K562 (cell line): ENCODE results near the gene PLXND1. TPM values are rescaled to one million over a fixed set of nuclear protein-coding genes. Genes with fewer than 3 reads are reported as not detected.

Experiments
- ATAC-seq: fragments of 200-7000 bp; cut with Tn5 transposase; 3 replicates; pipeline ENCODE4 v1.9.1; 2020; ENCODE audit warnings: moderate library complexity
- BruUV-seq: library from RNA; stranded (reverse); fragments of 400-500 nt; replicated peaks from 2 replicates; lab custom pipeline; 2021; lab: Mats Ljungman, UMichigan
- CTCF ChIA-PET: fragments of 300-600 bp; formaldehyde crosslinking; extraction: SDS; loops from one replicate; lab custom pipeline; 2021; ENCODE audit warnings: low intra/inter-chr PET ratio; lab: Yijun Ruan, JAX
- POLR2A ChIA-PET: fragments of 300-600, 350-650 bp; sonication (Branson Sonifier 250); formaldehyde crosslinking; extraction: SDS; loops from one replicate; lab custom pipeline; 2021; ENCODE audit warnings: antibody characterized with exemption, inconsistent platforms; lab: Yijun Ruan, JAX
- DNase-seq, 4 experiments: peaks; one replicate each; pipeline versions ENCODE4 v3.0.0 to v3.0.0-alpha.2; 2011 to 2018; ENCODE audit warnings: low spot score in 3 of 4, mixed read lengths in 3 of 4; ENCODE audit errors: extremely low read depth in 1 of 4
- FAIRE-seq: peaks from 2 replicates; lab custom pipeline; 2011; peaks lifted over from hg19 to GRCh38; lab: Jason Lieb, UNC
- H2AFZ ChIP-seq: 2 replicates; pipeline ENCODE4 v1.6.0; 2011; ENCODE audit warnings: low read depth, low read length, control low read depth, inconsistent platforms
- H3K27ac ChIP-seq: fragments of 200-600 bp; 3 replicates; pipeline ENCODE4 v1.8.0; 2011; ENCODE audit warnings: low read depth, mild to moderate bottlenecking, control low read depth, inconsistent platforms, low read length, moderate library complexity, mixed read lengths; ENCODE audit errors: extremely low read depth
- H3K27me3 ChIP-seq, 2 experiments: fragments of 300-600 bp in 1 of 2; 2 replicates in 1 of 2; 3 replicates in 1 of 2; pipeline versions ENCODE4 v1.6.0 to v1.8.0; 2011; ENCODE audit warnings: inconsistent platforms in 2 of 2, low read length in 2 of 2, mild to moderate bottlenecking in 1 of 2, mixed read lengths in 1 of 2, moderate library complexity in 1 of 2; ENCODE audit not compliant: control insufficient read depth in 2 of 2, insufficient read depth in 2 of 2
- H3K36me3 ChIP-seq: fragments of 300-600 bp; 3 replicates; pipeline ENCODE4 v1.8.0; 2011; ENCODE audit warnings: mild to moderate bottlenecking, low read length, inconsistent platforms; ENCODE audit not compliant: control insufficient read depth, insufficient read depth
- H3K4me1 ChIP-seq, 2 experiments: fragments of 200-600 bp in 1 of 2; replicated peaks in 1 of 2; 2 replicates in 1 of 2; 3 replicates in 1 of 2; pipeline versions ENCODE4 v1.5.1 to v1.8.0; 2011; ENCODE audit warnings: inconsistent platforms in 2 of 2, low read length in 2 of 2, mild to moderate bottlenecking in 1 of 2, mixed read lengths in 1 of 2, moderate library complexity in 1 of 2; ENCODE audit not compliant: control insufficient read depth in 2 of 2, insufficient read depth in 2 of 2
- H3K4me2 ChIP-seq: 2 replicates; pipeline ENCODE4 v1.6.1; 2011; ENCODE audit warnings: low read length, control low read depth, inconsistent platforms, mixed read lengths; ENCODE audit not compliant: insufficient read depth
- H3K4me3 ChIP-seq: fragments of 200-600 bp; sonication (generic), shearing (Covaris generic); 2 replicates; pipeline ENCODE4 v1.5.1; 2016; ENCODE audit warnings: control low read depth, inconsistent platforms
- H3K79me2 ChIP-seq: fragments of 200-600 bp; 3 replicates; pipeline ENCODE4 v1.8.0; 2011; ENCODE audit warnings: low read length, inconsistent platforms; ENCODE audit not compliant: control insufficient read depth, insufficient read depth
- H3K9ac ChIP-seq, 2 experiments: 2 replicates each; pipeline versions ENCODE4 v1.6.0 to v1.6.1; 2011; ENCODE audit warnings: low read depth in 2 of 2, low read length in 2 of 2, control low read depth in 1 of 2, inconsistent platforms in 1 of 2, mild to moderate bottlenecking in 1 of 2, mixed read lengths in 1 of 2; ENCODE audit not compliant: insufficient read depth in 1 of 2
- H3K9me1 ChIP-seq: one replicate; pipeline ENCODE4 v1.6.0; 2011; ENCODE audit warnings: inconsistent platforms, mild to moderate bottlenecking, low read length, moderate library complexity; ENCODE audit not compliant: control insufficient read depth, insufficient read depth
- H3K9me3 ChIP-seq: replicated peaks from 2 replicates; pipeline ENCODE4 v1.5.1; 2011; ENCODE audit warnings: low read depth, low read length, inconsistent platforms; ENCODE audit not compliant: control insufficient read depth, insufficient read depth
- H4K20me1 ChIP-seq: replicated peaks from 2 replicates; pipeline ENCODE4 v1.6.1; 2011; ENCODE audit warnings: low read length, inconsistent platforms, mixed read lengths; ENCODE audit not compliant: control insufficient read depth, insufficient read depth
- MBD2 ChIP-seq: sonication (generic); IDR thresholded peaks from 2 replicates; pipeline ENCODE4 v1.6.1; 2016; ENCODE audit warnings: low read depth, borderline replicate concordance
- NR0B1 ChIP-seq: fragments of 450-650 bp; IDR thresholded peaks from one replicate; pipeline ENCODE4 v1.6.1; 2018; ENCODE audit warnings: mild to moderate bottlenecking, moderate library complexity; ENCODE audit not compliant: partially characterized antibody
- ZFP91 ChIP-seq: sonication (generic); formaldehyde crosslinking; IDR thresholded peaks from 2 replicates; pipeline ENCODE4 v1.8.0; 2022; ENCODE audit warnings: mild to moderate bottlenecking, missing genetic modification reagents
- WGBS: fragments of 100-300 bp; shearing (Covaris generic); methylation state at CpG from one replicate; pipeline ENCODE4 v1.1.6; 2016; ENCODE audit warnings: low coverage, mixed read lengths; ENCODE audit not compliant: insufficient coverage; ENCODE audit errors: missing lambda C conversion rate; 5-methylcytosine and 5-hydroxymethylcytosine counted together
- in situ Hi-C: fragments of 300-500 bp; cut with MboI; formaldehyde crosslinking; loops from 4 replicates; pipeline ENCODE4 v1.15.0; 2018; ENCODE audit warnings: inconsistent platforms, mixed read lengths
- intact Hi-C: fragments of 100-400 bp; cut with micrococcal nuclease; formaldehyde crosslinking; loops from 2 replicates; pipeline ENCODE4 v1.14.2; 2022
- polyA plus RNA-seq, 8 experiments: library from polyadenylated mRNA; depleted of rRNA in 4 of 8; stranded (reverse) in 5 of 8; unstranded in 3 of 8; fragments of >200 nt; fragmentation: Nextera tagmentation in 2 of 8; fragmentation: Illumina TruSeq in 1 of 8; extraction: Ambion mirVana in 2 of 8; extraction: Trizol in 1 of 8; gene quantifications; 2 replicates each; pipeline versions ENCODE4 v1.2.1 to v1.2.3, GENCODE V29; 2011 to 2014; ENCODE audit warnings: inconsistent platforms in 1 of 8, missing spikeins in 1 of 8
- total RNA-seq, 7 experiments: library from RNA; depleted of rRNA in 6 of 7; stranded (reverse); fragments of >200 nt in 6 of 7; fragmentation: Illumina TruSeq in 2 of 7; extraction: Trizol in 2 of 7; gene quantifications; 2 replicates each; pipeline versions ENCODE4 v1.2.1 to v1.2.3, GENCODE V29; 2011 to 2021; ENCODE audit warnings: low replicate concordance in 1 of 7

Gene PLXND1
- total and polyA plus RNA-seq, 9 of the 15 experiments (the other 6 are each of a cell fraction or from before 2014, with no cell fraction given) = 0.34 to 28.8 (median 14.0) TPM

- Histone ChIP-seq H3K9me1 (no peaks in the 10 kb centered on the region), H3K27me3 (peaks cover 0 to 27% of the 10 kb centered on the region in 2 experiments; a peak in 2 of 5 replicates), H3K79me2 (no peaks in the 10 kb centered on the region), H3K9ac (no peak overlapping the region), H3K36me3 (no peaks in the 10 kb centered on the region), H4K20me1 (no peaks in the 10 kb centered on the region), H3K4me2 (no peak overlapping the region), H3K4me3 (no peak overlapping the region), H2AFZ (no peak overlapping the region), H3K27ac (no peak overlapping the region), H3K4me1 (no peaks in the 10 kb centered on the region), H3K9me3 (no peaks in the 10 kb centered on the region)
- TF ChIP-seq MBD2 (no peak), NR0B1 (no peak), ZFP91 (CRISPR knock-in tag) (no peak)
- in situ Hi-C loops (no loop called here), intact Hi-C loops (no loop called here)
- FAIRE-seq (no peak), ATAC-seq (no peak), DNase-seq (no peak)
- CTCF ChIA-PET = no interaction called here
- 8% methylated on average over 6 of the region's 8 CpGs for WGBS
- no TSS peak for BruUV-seq
- POLR2A ChIA-PET = interaction anchor here (0.7 to 0.8 kb wide), 2 partner anchors 9 to 80 kb away, joined by 3 read pairs; no protein-coding TSS in a partner anchor
Observed at GRCh38 chr3:129525341-129525968, 81.0 kb downstream of the PLXND1 start.
